GM21529 (cell line): Measurements from ENCODE around the gene DIP2C.
"Not testable (repeated sequence)": the region's sequence is repeated elsewhere in the genome, so short reads cannot be mapped to it uniquely, and the experiment has no call there.

ENCODE experiments used
- ATAC-seq: cut with Tn5 transposase; IDR thresholded peaks from one replicate; pipeline ENCODE4 v1.9.1; 2021; ENCODE audit not compliant: unreplicated experiment

DIP2C gene

GRCh38 chr10:689452-690371, at the start of gene DIP2C:
DIP2C (minus strand) TSS chr10:689668; CDS start chr10:689578, 90 bp downstream.
- ATAC-seq: no peak

- ATAC-seq: no peak
These were observed 45.0 kb upstream of the DIP2C start for GRCh38 chr10:734481-734880.

GRCh38 chr10:733086-733485, 43.6 kb upstream of the DIP2C start:
- ATAC-seq: no peak

- ATAC-seq: no peak
These were observed 39.7 kb upstream of the DIP2C start for GRCh38 chr10:729213-729612.

GRCh38 chr10:728603-729002, 39.1 kb upstream of the DIP2C start:
- ATAC-seq: no peak

- no peak for ATAC-seq
These were observed 37.8 kb upstream of the DIP2C start for GRCh38 chr10:727162-727790.

GRCh38 chr10:725786-726185, 36.3 kb upstream of the DIP2C start:
- ATAC-seq: no peak

GRCh38 chr10:725302-725701, 35.8 kb upstream of the DIP2C start:
- no peak for ATAC-seq

- no peak for ATAC-seq
These were observed 34.5 kb upstream of the DIP2C start for GRCh38 chr10:723973-724372.

- ATAC-seq: no peak
These were observed 33.0 kb upstream of the DIP2C start for GRCh38 chr10:722281-723060.

- no peak for ATAC-seq
These were observed 28.8 kb upstream of the DIP2C start for GRCh38 chr10:718143-718700.

- no peak for ATAC-seq
These were observed 28.0 kb upstream of the DIP2C start for GRCh38 chr10:717458-717857.

GRCh38 chr10:716821-717220, 27.4 kb upstream of the DIP2C start:
- ATAC-seq: no peak

GRCh38 chr10:714214-714613, 24.7 kb upstream of the DIP2C start:
- no peak for ATAC-seq

- no peak for ATAC-seq
These were observed 23.1 kb upstream of the DIP2C start for GRCh38 chr10:712575-712974.

GRCh38 chr10:712089-712488, 22.6 kb upstream of the DIP2C start:
- ATAC-seq: no peak

GRCh38 chr10:707861-708260, 18.4 kb upstream of the DIP2C start:
- no peak for ATAC-seq

- ATAC-seq: no peak
These were observed 18.0 kb upstream of the DIP2C start for GRCh38 chr10:707456-707855.

- ATAC-seq: no peak
These were observed 13.7 kb upstream of the DIP2C start for GRCh38 chr10:703118-703517.

GRCh38 chr10:700183-700582, 10.7 kb upstream of the DIP2C start:
- not testable (repeated sequence) for ATAC-seq
